ENCODE data around the gene ZSWIM1. TPM values are rescaled to one million over a fixed set of nuclear protein-coding genes. Genes with fewer than 3 reads are reported as not detected.

The ZSWIM1 gene
- total and polyA plus RNA-seq, 2 of the 13 experiments (the other 11 are each of a cell fraction or from before 2014, with no cell fraction given), result 9.5 to 11.7 TPM

DNA sequence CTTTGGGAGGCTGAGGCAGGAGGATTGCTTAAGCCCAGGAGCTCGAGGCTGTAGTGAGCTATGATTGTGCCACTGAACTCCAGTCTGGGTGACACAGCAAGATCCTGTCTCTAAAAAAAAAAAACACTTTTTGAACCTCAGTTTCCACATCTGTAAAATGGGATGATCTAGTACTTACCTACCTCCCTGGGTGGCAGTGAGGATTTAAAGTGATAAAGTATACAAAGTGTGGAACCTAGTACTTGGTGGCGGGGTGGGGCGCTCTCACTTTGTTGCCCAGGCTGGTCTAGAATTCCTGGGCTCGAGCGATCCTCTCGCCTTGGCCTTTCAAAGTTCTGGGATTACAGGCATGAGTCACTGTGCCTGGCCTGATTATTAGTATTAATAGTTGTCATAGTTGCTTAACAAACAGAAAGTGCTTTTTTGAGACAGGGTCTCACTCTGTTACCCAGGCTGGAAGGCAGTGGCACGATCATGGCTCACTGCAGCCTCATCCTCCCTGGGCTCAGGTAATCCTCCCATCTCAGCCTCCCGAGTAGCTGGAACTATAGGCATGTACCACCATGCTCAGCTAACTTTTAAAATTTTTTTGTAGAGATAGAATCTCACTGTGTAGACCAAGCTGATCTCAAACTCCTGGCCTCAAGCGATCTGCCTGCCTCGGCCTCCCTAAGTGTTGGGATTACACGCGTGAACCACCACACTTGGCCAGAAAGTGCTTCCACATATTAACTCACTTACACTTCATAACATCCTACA, 37.9 kb downstream of the ZSWIM1 start (continued):
- TF ChIP-seq AHDC1 (CRISPR knock-in tag; IDR thresholded peaks at IDR 0.05; ENCODE audit: borderline replicate concordance), result no peak; the same call in 1 of the 2 replicates
- TF ChIP-seq HNF1A (IDR thresholded peaks at IDR 0.05; ENCODE audit: low read depth), result 0 out of 2 replicates have a peak, but pooled peaks have one; percentile 8
- no peak for TF ChIP-seq HNF1A (CRISPR knock-in tag; IDR thresholded peaks at IDR 0.05; ENCODE audit: borderline replicate concordance)
- peak; percentile 39; the same call in 1 of the 2 replicates for TF ChIP-seq BORCS8-MEF2B (CRISPR knock-in tag; IDR thresholded peaks at IDR 0.05)
- TF ChIP-seq ZMAT3 (CRISPR knock-in tag; conservative IDR thresholded peaks at IDR 0.05), result no peak; the same call in 1 of the 2 replicates
- peak; percentile 99 for TF ChIP-seq CHD4 (IDR thresholded peaks at IDR 0.05; ENCODE audit: borderline replicate concordance, low read length)
- TF ChIP-seq, protein P1, sequence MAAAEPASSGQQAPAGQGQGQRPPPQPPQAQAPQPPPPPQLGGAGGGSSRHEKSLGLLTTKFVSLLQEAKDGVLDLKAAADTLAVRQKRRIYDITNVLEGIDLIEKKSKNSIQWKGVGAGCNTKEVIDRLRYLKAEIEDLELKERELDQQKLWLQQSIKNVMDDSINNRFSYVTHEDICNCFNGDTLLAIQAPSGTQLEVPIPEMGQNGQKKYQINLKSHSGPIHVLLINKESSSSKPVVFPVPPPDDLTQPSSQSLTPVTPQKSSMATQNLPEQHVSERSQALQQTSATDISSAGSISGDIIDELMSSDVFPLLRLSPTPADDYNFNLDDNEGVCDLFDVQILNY (CRISPR knock-in tag; conservative IDR thresholded peaks at IDR 0.05), result no peak
- TF ChIP-seq, protein P2, sequence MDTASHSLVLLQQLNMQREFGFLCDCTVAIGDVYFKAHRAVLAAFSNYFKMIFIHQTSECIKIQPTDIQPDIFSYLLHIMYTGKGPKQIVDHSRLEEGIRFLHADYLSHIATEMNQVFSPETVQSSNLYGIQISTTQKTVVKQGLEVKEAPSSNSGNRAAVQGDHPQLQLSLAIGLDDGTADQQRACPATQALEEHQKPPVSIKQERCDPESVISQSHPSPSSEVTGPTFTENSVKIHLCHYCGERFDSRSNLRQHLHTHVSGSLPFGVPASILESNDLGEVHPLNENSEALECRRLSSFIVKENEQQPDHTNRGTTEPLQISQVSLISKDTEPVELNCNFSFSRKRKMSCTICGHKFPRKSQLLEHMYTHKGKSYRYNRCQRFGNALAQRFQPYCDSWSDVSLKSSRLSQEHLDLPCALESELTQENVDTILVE (CRISPR knock-in tag; IDR thresholded peaks at IDR 0.05), result 0 out of 2 replicates have a peak, but pooled peaks have one; percentile 24
- TF ChIP-seq ZMYM3 (CRISPR knock-in tag; IDR thresholded peaks at IDR 0.05), result peak; percentile 96
- TF ChIP-seq CSRNP1 (CRISPR knock-in tag; IDR thresholded peaks at IDR 0.05), result 0 out of 2 replicates have a peak, but pooled peaks have one; percentile 37
- no peak for TF ChIP-seq ZNF451 (CRISPR knock-in tag; IDR thresholded peaks at IDR 0.05)
- TF ChIP-seq TCF7 (IDR thresholded peaks at IDR 0.05; ENCODE audit: low read depth), result no peak
- no peak for TF ChIP-seq ZNF460 (CRISPR knock-in tag; IDR thresholded peaks at IDR 0.05; ENCODE audit: borderline replicate concordance)
- TF ChIP-seq HDAC2 (CRISPR knock-in tag; IDR thresholded peaks at IDR 0.05), result peak; percentile 53
